SIG-M5 treated with dmso at 0.1 percent for 504 hours (cell line): ENCODE results near the gene C1orf21.

Experiments used
- DNase-seq: peaks from one replicate; lab custom pipeline; 2025; ENCODE audit not compliant: unreplicated experiment; lab: John Stamatoyannopoulos, UW

Gene C1orf21

DNA sequence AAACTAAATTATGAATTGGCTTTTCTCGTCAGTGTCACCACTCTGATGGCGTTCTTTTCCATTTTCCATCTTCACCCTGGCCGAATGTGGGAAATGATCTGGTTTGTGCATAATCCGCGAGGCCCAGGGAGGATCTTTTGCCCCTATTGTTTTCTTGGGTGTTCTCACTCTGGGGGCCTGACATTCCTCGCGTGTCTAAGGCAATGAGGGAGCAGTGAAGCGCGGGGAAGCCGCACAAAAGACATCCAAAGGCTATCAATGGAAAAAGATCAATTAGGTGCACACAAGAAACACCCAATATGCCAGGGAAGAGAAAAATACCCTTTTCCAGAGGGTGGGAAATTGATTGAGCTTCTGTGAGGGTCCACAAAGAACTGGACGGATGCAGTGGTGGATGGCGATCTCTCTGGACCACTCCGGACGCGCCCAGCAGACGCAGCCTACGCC, 941 bp upstream of the C1orf21 start:
- DNase-seq: no peak

DNA sequence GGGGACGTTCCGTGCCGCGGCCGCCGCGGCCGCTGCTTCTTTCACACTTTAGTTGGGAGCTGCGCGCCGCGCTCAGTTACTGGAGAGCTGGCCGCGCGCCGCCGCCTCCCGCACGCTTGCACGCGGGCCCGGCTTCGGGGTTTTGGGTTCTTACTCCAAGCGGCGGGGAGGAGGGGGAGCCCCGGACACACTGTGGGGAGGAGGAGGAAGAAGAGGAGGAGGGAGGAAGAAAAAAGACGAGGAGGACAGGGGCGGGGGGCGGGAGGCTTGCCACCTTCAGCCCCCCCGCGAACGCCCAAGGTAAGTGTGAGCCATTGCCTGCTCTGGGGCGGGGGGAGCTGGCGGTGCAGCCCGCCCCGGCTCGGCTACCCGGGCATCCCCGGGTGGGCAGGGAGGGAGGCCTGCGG, 243 bp downstream of the C1orf21 start:
- DNase-seq: no peak

DNA sequence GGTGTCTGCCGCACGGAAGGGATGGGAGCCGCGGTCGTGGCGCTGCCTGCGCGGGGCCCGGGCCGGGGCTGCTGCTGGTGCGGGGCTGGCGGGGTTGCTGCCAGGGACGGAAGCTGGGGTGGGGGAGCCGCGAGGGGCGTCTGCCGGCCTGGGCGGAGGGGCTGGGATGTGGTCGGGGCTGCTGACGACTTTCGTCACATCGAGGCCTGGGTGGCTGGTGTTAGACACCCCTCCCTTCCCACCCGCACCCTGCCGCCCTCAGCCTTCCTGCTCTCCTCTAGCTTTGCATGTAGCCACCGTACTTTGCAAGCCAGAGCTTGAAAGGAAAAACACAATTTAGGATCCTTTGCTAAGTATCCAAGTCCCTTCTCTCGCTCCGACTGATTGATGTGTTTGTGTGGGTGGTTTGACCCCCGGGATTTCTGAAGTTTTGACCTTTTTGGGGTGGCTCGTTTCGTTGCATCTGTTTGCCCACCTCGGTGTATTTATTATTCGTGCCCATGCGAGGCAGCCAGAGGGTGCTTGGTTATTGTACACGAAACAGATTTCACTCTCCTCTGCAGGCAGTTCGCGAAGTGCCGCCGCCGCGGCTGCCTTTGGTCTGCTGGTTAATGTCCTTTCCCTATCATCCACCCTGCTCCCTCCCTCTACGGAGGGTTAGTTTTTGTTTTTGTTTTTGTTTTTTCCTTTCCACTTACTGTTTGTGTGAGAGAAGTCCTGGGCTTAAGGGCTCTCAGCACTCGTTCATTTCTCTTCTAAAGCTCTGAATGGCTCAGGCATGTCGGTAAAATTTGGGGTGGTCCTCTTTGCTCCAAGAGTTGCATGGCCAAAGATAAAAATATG, 868 bp downstream of the C1orf21 start:
- DNase-seq: peak; percentile 32

DNA sequence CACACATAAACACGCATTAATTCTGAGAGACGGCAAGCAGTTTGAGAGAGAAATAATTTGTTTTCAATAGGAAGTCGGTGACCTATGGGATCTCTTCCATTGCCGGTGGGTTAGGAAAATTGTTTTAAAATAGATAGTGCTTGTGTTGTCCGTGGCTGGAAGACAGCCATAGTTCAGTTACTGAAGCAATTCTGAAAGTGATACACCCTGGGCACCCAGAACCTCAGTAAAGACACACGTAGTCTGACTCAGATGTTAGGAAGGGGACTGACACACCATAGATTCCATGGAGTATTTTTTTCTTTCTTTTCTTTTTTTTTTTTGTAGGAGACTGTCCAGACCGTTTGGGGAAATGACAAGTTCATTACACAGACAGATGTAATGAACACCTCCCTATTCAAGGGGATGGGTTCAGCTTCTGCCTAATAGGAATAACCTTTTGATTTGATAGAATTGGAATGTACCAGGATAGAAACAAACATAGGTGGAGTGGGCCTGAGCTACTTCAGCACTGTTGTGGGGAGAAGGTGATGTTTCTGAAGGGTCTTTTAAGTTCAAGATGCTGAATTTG, 1.6 kb downstream of the C1orf21 start:
- no peak for DNase-seq

- no peak for DNase-seq
These were observed 2.1 kb downstream of the C1orf21 start for GRCh38 chr1:184388971-184389370.

GRCh38 chr1:184389446-184389845, 2.6 kb downstream of the C1orf21 start:
- no peak for DNase-seq

- DNase-seq: no peak
These were observed 4.1 kb downstream of the C1orf21 start for GRCh38 chr1:184390889-184391288.

- DNase-seq: no peak
These were observed 5.2 kb downstream of the C1orf21 start for GRCh38 chr1:184392067-184392466.

DNA sequence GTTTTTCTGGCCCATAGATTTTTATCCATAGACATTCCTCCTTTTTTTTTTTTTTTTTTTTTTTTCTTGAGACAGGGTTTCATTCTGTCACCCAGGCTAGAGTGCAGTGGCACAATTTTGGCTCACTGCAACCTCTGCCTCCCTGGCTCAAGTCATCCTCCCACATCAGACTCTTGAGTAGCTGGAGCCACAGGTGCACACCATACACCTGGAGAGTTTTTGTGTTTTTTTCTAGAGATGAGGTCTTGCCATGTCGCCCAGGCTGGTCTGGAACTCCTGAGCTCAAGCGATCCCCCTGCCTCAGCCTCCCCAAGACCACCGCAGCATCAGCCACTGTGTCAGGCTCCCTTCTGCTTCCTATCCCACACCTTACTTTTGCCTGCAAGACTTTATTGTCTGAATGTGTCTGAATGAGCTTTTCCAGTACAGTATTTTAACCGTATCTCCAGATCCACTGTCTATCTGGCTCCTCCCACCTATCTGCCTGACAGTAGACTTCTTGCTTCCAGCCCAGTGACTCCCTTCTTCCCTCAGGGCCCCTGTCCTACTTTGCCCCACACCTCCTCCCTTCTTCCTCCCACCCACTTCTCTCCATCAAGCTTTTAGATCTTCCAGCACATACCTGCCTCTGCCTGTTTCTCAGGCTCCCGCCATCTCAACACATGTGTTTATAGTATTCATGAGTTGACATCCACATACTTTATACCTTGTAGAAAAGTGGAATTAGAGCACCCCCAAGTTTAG, 6.1 kb downstream of the C1orf21 start:
- DNase-seq: no peak

- DNase-seq: no peak
These were observed 7.1 kb downstream of the C1orf21 start for GRCh38 chr1:184393962-184394361.

GRCh38 chr1:184395370-184395769, 8.5 kb downstream of the C1orf21 start:
- no peak for DNase-seq

DNA sequence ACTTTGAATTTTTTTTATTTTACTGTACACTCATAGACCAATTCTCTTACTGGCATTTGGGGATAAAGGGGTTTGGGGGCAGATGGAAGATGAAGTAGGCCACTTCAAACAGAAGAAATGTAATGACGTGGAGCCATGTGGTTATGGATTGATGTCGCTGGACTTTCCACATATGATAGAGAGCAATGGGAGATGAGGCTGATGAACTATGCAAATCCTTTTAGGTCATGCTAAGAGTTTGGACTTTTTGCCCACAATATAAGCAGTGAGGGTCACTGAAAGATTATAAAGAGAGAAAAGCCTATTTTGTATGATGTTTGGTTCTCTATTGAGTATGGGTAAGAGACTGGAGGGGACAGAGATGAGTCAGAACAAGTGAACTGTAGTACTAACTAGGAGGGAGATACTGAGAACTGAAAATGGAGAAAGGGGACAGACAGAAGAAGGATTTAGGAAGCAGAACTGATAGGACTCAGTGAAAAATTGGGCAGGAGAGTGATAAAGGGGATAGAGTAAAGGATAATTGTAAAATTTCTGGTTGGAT, 9.2 kb downstream of the C1orf21 start:
- DNase-seq: no peak

GRCh38 chr1:184399192-184399847, 12.5 kb downstream of the C1orf21 start:
- DNase-seq: no peak

DNA sequence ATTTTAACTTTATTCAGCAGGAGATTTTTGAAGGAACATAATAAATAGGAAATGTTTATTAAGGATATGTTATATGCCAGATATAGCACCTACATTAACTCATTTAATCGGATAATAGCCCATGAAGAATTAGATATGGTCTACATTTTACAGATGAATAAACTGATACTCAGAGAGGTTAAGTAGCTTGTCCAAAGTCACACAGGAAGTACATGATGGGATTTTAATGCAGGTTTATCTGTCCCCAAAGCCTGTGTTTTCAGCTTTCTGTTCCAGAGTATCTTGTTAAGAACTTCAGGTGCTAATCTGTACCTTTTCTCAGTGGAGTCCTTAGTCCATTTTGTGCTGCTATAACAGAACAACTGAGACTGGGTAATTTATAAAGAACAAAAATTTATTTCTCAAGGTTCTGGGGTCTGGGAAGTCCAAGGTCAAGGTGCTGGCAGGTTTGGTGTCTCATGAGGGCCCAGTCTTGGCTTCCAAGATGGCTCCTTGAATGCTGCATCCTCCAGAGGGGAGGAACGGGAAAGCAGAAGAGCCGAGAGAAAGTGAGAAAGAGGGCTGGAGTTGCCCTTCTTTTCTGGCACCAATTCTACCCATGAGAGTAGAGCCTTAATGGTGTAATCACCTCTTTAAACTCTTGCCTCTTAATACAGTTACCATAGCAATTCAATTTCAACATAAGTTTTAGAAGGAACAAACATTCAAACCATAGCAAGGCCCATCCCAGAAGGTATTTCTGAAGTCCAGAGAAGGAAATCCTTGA, 17.3 kb downstream of the C1orf21 start:
- no peak for DNase-seq

DNA sequence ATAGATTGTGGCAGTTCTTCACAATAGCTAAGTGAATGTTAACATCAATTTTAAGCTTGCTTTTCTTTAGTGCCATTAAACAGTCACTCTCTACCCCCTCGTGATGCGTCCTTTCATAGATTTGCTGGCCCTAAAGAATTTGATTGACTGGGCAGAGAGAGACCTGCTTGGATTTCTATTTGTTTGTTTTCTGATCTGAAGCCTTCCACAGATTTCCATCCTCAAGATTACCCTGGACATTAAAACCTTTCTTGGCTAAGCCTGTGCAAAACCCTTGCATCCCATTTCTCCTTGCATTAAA, 17.8 kb downstream of the C1orf21 start:
- no peak for DNase-seq

DNA sequence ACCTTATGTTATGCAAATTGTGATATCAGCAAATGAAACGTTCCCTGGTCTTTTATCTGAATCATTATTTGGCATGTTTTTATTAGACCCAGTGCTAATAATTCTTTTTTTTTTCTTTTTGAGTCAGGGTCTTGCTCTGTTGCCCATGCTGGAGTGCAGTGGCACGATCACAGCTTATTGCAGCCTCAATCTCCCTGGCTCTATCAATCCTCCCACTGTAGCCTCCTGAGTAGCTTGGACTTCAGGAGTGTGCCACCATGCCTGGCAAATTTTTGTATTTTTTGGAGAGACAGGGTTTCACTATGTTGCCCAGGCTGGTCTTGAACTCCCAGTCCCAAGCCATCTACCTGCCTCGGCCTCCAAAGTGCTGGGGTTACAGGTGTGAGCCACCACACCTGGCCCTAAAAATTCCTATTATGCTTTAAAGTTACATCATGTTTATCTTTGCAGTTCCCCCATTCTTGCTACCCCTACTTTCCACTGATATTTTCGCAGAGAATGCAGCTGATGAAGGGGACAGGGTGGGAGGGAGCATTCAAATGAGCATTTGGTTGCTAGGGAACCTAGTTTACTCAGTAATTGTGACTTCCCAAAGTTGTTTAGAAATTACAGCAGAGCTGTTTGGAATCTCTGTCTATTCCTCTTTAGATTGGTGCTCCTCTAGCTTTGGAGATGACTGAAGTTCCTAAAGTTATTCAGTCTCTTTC, 18.4 kb downstream of the C1orf21 start:
- no peak for DNase-seq

DNA sequence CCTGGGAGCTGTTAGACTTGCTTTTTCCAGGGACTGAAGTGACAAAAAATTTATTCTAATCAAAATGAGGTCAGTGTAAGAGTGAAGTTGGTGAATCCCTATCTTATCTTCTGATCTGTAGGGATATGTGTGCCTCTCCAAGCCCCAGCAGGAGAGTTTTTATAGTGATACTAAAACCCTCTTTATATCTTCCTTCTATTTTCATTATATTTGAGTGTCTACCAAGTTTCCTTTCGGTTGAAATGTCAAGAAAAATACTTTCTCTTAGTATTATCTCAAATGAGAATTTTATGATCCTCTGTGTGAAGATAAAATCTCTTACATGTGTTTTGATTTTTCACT, 18.9 kb downstream of the C1orf21 start:
- no peak for DNase-seq

GRCh38 chr1:184406479-184406878, 19.6 kb downstream of the C1orf21 start:
- no peak for DNase-seq

DNA sequence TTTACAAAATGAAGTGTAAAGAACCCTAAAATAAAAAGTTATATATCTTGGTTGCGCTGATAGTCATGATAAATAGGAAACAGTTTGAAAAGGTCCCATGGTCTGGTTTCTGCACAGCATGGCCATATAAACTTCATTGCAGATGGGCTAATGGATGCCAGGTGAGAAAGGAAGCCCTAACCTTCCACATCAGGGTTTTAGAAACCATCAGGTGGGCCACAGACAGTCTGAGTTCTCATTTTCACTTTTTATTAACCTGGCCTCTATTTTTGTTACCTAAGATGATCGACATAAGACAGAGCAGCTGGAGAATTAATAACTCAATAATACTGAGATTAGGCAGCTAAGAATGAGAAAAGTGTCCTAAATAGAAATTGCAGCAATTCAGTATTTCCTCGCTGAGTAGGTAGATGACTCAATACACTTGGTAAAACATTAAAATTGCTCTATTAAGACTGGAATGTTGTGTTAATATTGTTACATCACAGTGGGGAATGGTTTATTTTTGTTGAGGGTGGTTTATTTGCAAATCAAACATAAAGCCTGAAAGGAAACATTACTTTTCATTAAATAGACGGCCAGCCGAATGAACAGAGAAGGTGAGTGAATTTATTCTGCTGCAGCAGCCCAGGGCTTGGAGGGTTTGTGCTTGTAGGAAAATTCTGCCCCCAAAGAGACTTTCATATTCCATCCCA, 21.1 kb downstream of the C1orf21 start:
- no peak for DNase-seq

DNA sequence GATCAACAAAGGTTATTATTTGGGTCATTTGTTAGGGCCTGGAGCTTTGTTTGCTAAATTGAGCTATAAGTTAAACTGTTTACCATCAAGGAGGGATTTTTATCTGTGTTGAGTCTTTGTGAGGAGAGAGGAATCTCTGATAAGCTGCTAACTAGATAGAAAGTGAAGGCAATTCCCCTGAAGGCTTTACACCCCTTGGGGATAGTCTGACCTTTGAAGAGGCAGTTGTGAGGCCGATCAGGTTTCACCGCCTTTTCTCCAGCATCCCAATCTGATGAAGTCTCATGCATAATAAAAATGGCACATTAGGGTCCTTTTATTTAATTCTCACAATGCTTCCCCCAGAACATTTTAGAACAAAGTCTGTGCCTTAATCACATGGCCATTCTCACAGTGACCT, 21.8 kb downstream of the C1orf21 start:
- no peak for DNase-seq
